ENCODE measurements around the gene TNRC6C.
"Not testable (repeated sequence)": the region's sequence is repeated elsewhere in the genome, so short reads cannot be mapped to it uniquely, and the experiment has no call there.

Gene TNRC6C

GRCh38 chr17:77933777-77934398 lies 24.6 kb upstream of the TNRC6C start:
- no peak for ATAC-seq

- no peak for ATAC-seq
Observed at GRCh38 chr17:77935121-77935571, 23.4 kb upstream of the TNRC6C start.

DNA sequence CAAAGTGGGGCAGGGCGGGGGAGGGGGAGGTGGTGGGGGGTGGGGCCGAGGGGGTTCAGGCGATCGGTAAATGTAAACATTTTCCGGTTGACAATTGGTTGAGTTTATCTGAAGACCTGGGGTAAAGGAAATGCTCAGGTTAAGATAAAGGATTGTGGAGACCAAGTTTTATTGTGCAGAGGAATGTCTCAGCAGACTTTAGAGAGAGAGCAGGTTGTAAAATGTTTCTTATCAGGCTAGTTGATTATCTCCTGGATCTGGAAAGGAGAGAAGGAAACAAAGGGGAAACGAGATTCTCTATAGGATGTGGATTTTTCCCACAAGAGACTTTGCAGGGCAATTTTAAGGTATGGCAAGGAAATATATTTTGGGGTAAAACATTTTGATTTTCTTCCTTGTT lies 22.8 kb upstream of the TNRC6C start:
- ATAC-seq, result not testable (repeated sequence)

GRCh38 chr17:77936881-77937280 lies 21.6 kb upstream of the TNRC6C start:
- ATAC-seq, result no peak

DNA sequence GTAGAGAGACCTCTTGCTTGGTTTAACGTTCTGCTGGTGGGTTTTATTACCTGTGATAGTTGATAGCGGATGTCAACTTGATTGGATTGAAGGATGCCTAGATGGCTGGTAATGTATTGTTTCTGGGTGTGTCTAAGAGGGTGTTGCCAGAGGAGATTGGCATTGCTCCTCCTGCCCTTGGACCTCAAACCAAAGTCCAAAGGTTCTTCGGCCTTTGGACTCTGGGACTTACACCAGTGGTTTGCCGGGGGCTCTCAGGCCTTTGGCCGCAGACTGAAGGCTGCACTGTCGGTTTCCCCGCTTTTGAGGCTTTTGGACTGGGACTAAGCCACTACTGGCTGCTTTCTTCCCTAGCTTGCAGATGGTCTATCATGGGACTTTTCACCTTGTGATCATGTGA lies 17.5 kb upstream of the TNRC6C start:
- no peak for ATAC-seq

DNA sequence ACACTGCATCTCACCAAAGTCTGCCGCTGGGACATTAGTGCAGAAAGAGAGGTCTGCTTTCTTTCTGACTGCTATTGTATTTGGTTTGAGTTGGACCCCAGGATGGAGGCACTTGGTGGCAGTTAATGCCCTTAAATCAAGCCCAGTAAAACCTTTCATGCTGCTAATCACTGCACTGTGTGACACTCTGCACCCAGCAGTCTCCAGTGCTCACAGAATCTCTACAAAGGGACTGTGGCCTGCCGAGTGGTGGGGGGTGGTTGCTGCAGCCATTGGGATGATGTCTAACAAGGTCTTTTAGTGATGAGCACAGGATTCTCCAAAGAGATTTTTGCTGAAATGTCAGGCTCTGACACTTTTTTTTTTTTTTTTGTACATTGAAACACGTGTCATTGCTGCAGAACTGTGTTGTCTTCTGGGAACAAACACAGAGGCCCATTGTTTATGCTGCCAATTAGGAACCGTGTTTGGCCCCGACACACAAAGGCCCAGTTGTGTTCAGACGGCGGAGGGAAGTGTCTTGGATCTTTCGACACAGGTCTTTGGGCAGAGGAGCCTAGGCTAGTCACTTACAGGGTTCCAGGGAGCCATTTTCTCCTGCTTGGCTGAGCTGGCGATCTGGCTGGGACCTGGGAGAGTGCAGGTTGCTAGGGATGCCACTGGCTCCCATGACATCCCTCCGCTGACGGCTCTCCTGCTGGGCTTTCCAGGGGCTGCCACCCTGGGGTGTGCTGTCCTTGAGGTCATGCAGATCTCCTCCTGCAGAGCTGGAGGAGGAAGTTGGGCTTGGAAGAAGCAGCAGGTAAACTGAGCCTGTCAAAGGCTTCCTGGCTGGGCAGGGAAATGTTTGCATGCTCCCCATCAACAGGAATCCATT lies 16.2 kb upstream of the TNRC6C start:
- no peak for ATAC-seq

- no peak for ATAC-seq
Observed at GRCh38 chr17:77943971-77944370, 14.5 kb upstream of the TNRC6C start.

GRCh38 chr17:77944390-77945222 lies 13.9 kb upstream of the TNRC6C start:
- no peak for ATAC-seq

GRCh38 chr17:77946900-77947645 lies 11.4 kb upstream of the TNRC6C start:
- no peak for ATAC-seq

- ATAC-seq, result no peak
Observed at GRCh38 chr17:77948690-77949114, 9.8 kb upstream of the TNRC6C start.

DNA sequence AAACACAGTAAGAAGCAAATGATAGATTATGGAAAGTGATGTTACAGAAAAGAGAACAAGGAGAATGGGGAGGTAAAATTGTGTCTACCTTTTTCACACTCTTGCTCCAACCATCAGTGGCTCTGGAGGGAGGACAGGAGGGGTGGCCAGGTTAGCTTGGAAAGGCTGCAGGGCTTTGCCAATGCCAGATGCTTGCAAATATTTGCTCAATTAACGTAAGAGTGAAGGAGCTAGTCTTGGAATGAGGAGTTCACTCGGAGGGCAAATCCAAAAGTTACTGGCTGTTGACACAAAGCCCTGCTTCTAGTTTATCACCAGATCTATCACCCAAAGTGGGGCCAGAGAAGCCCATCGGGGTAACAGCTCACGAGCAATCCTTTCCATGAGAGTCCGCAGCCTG lies 7.4 kb upstream of the TNRC6C start:
- ATAC-seq, result no peak

- no peak for ATAC-seq
Observed at GRCh38 chr17:77952368-77952767, 6.1 kb upstream of the TNRC6C start.

DNA sequence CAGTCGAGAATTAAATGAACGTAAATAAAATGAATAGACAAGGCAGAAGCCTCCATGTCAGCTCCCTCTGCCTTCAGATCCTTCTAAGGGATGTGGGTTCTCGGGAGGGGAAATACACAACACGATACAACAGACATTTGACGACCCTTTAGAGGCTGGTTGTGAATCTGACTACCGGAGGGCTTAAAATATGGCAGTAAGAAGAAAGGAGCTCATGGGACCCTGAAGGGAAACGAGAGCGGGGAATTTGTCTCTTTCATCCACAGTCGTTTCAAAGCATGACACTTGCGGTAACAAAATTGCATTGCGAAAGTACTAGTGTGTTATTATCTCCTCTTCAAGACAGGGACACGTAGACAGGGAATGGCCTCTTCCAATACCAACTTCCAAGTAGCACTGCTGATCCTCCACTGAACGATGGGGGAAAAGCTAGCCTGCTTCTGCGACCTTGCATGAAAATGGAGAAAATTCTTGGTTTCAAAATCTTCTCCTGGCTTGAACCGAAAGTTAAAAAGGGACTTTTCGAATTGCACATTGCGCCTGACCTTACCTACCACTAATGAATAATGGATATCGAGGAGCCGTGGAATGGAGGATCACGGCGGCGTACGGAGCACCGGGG lies 1.2 kb upstream of the TNRC6C start:
- no peak for ATAC-seq

GRCh38 chr17:77958716-77959125 lies 218 bp downstream of the TNRC6C start:
- ATAC-seq, result peak; percentile 1

- ATAC-seq, result no peak
Observed at GRCh38 chr17:77959126-77959925, 823 bp downstream of the TNRC6C start.

GRCh38 chr17:77959926-77960521 lies 1.5 kb downstream of the TNRC6C start:
- ATAC-seq, result no peak

DNA sequence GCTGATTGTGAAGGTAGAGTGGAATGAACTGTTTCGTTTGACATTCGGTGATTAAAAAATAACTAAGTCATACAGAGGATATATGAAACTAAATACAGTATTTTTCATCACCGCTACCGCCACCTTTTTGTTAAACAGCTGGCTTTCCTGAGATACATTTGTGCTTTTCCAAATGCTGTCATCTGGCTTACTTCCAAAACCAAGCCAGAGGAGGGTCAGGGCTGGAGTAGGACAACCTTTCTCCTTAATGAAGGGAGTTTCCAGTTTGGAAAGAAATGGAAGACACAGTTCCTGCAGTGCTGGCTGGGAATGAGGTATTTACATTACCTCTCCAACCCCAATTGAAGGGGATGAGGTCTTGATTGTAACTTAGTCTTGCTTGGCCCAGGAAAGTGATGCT lies 3.2 kb downstream of the TNRC6C start:
- no peak for ATAC-seq

DNA sequence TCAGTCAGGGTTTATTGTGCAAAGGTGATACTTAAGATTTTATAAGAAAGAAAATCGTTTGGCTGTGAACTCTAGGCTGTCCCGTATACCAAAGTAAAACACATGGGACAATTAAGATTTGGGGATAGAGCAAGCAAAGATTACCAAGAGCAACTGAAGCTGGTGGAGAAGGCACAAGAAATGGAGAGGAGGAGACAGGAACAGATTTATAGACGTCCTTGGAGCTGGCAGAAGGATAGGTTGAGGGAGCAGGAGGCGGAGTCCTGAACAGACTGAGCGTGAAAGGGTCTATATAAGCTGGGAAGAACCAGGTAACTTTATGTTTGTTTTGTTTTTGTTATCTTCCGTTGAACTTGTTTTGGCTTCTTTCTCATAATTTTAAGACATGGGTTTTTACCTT lies 3.8 kb downstream of the TNRC6C start:
- ATAC-seq, result no peak

- ATAC-seq, result no peak
Observed at GRCh38 chr17:77963441-77963840, 4.9 kb downstream of the TNRC6C start.

- no peak for ATAC-seq
Observed at GRCh38 chr17:77965352-77965751, 6.8 kb downstream of the TNRC6C start.

DNA sequence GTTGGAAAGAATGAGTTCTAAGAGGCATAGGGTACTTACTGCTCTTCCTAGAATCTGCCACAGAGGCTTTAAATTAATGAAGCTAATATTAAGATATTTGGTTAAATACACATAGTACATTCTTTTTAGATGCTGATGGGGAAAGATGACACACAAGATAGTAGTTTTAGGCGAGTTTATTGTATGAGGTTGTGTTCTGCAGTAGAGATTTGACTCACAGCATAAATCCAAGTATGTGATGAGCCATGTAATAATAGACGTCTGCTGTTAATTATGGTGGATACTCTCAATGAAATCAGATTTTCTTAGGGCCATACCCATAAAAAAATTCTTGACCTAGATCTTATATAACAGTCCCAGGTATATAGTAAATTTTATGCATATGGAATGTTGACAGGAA lies 8.0 kb downstream of the TNRC6C start:
- no peak for ATAC-seq

Measured in activated CD4-positive, CD25-positive, alpha-beta regulatory T cell treated with anti-CD3 and anti-CD28 coated beads, Interleukin-2, amount 50 U/mL, for 24 hours (primary cell).